SHP77 (cell line): ENCODE results near the gene SERPINC1.
"Not testable (repeated sequence)": the region's sequence is repeated elsewhere in the genome, so short reads cannot be mapped to it uniquely, and the experiment has no call there.

Source experiments
- DNase-seq, 2 experiments: peaks; one replicate each; lab custom pipeline; 2025; lab: John Stamatoyannopoulos, UW

The SERPINC1 gene

DNA sequence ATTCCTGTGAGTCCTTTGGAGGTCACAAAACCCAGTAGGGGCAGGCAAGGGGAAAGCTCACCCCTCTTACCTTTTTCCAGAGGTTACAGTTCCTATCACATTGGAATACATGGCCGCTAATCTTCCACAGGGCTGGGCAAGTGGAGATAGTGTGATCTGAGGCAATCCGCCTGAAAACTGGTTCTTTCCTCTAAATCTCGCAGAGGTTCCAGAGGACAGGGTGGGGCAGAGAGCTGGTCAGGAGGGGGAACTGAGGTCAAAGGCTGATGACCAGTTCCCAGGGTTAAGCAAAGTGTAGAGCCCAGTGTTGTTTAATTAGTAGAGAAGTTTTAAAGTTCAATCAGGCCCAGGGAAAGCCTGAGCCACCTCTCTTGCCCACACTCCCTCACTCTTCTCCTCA is at the start of gene SERPINC1:
SERPINC1 (minus strand) TSS at position 179 of the 400 bp plus-strand sequence; CDS start at position 111, 68 bp downstream.
- DNase-seq: no peak

DNA sequence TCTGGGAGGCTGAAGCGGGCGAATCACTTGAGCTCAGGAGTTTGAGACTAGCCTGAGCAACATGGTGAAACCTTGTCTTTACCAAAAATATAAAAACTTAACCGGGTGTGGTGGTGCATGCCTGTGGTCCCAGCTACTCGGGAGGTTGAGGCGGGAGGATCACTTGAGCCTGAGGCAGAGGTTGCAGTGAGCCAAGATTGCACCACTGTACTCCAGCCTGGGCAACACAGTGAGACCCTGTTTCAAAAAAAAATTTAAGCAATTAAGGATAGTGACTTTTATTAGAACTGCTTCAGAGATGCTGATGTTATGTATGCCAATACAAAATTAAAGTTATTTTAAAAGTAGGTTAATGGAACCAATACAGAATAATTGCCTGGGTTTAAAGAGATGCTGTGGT is 48.8 kb upstream of the SERPINC1 start:
- DNase-seq: not testable (repeated sequence)

DNA sequence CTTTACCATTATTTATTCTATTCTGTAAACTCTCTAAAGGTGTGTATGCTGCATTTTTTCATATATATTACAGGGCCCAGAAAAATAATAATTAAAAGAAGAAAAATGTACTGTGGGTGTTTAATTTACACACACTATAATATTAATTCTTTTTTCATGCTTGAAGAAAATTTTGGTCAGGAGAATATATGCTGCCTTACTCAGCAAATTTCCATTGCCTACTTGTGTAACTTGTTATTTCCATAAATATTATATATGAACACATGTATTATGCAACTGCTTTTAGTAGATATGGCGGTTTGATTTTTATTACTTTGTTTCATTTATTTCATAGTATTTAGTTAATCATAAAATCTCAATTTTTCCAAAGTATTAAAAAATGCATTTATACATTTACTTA is 46.4 kb upstream of the SERPINC1 start:
- DNase-seq: no peak

DNA sequence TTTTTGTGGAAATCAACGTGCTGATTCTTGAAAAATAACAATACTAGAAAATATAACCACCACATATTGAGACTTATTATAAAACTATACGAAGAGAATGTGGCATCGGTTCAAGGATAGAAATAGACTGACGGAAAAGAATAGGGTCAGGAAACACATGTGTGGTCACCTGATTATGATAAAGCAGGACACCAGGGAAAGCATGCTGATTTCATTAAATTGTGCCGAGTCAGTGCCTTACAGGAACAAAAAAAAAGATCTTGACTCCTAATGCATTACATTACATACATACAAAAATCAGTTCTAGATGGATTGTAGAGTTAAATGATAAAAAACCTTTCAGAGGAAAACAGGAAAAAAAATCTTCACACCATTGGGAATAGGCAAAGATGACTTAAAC is 43.5 kb upstream of the SERPINC1 start:
- no peak for DNase-seq

DNA sequence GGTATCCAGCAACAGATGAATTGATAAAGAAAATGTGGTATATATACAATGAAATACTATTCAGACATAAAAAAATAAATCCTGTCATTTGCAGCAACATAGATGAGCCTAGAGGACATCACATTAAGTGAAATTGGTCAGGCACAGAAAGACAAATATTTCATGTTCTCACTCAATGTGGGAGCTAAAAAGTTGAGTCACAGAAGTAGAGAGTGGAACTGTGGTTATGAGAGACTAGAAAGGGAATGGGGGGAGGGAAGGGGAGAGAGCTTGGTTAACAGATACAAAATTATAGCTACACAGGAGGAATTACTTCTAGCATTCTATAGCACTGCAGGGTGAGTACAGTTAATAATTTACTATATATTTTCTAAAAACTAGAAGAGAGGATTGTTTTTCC is 37.1 kb upstream of the SERPINC1 start:
- no peak for DNase-seq

DNA sequence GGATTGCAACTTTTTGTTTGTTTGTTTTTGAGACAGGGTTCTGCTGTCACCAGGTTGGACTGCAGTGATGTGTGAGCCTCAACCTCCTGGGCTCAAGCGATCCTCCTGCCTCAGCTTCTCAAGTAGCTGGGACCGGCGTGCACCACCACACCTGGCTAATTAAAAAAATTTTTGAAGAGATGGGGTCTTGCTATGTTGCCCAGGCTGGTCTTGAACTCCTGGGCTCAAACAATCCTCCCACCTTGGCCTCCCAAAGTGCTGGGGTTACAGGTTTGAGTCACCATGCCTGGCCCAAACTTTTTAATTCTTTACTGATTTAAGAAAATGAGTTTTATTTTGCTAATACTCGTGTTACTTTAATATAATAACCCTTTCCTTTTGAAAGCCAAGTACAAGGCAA is 31.5 kb upstream of the SERPINC1 start:
- DNase-seq: no peak

DNA sequence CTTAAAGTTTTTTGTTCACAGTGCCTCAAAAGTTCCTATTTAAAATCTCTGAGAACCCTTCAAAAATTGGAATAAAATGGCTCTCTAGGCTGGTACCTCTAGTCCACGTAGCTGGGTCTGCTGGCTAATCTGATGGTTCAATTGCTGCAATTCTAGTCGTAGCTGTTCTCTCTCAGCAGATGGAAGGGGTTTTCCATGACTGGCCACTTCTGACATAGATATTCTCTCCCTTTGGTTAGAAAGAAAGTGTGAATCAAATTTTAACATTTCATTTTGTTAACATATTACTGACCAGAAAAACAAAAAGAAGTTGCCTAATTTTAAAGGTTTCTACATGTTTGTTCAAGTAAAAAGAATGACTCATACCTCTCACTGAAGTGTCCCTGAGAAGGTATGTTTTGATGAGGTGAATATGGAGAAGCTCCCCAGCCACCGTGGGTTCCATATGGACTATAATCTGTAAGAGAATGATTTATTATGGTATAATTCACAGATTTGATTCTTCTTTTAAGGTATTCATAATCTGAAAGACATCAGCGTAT is 29.3 kb upstream of the SERPINC1 start:
- DNase-seq: no peak

DNA sequence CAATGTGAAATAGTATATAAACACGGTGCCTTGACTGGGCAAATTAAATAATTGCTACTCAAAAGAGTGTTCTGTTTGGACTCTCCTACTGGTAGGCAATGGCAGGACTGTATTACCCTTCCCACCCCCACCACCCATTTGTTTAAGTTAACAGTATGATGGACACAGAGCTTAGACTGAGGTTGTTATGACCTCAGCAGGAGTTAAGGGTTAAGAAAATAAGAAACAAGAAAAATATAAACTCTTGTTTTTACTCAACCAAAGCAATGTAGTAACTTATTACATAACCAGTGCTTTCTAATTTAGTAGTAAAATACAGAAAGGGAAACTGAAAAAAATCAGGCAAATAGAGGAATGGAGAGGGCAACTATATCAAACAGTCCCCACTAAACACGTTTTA is 19.9 kb upstream of the SERPINC1 start:
- DNase-seq: no peak

DNA sequence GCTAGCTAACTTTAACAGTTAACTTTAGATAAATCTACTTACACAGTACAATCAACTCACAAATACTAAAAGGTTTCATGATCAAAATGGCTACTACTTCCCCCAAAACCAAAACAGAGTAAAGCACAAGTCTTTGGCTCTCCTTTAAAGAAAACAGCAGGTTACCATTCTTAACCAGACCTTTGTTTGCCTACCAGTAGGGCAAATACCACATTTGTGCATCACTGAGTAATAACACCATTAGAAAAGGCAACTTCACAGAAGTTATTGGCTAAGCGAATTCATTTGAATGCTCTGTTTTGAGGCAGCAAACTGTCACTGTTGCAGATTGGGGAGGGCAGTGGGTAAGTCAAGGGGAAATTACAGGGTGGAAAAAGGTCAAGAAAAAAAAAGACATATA is 17.3 kb upstream of the SERPINC1 start:
- DNase-seq: no peak

DNA sequence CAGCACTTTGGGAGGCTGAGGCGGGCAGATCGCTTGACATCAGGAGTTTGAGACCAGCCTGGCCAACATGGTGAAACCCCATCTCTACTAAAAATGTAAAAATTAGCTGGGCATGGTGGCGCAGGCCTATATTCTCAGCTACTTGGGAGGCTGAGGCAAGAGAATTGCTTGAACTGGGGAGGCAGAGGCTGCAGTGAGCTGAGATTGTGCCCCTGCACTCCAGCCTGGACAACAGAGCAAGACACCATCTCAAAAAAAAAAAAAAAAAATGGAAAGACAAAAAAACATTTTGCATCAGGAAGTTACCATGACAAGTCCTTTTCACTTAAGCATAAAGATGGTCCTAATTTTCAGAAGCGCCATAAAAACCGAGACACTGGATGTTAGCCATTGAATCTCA is 13.4 kb upstream of the SERPINC1 start:
- not testable (repeated sequence) for DNase-seq

DNA sequence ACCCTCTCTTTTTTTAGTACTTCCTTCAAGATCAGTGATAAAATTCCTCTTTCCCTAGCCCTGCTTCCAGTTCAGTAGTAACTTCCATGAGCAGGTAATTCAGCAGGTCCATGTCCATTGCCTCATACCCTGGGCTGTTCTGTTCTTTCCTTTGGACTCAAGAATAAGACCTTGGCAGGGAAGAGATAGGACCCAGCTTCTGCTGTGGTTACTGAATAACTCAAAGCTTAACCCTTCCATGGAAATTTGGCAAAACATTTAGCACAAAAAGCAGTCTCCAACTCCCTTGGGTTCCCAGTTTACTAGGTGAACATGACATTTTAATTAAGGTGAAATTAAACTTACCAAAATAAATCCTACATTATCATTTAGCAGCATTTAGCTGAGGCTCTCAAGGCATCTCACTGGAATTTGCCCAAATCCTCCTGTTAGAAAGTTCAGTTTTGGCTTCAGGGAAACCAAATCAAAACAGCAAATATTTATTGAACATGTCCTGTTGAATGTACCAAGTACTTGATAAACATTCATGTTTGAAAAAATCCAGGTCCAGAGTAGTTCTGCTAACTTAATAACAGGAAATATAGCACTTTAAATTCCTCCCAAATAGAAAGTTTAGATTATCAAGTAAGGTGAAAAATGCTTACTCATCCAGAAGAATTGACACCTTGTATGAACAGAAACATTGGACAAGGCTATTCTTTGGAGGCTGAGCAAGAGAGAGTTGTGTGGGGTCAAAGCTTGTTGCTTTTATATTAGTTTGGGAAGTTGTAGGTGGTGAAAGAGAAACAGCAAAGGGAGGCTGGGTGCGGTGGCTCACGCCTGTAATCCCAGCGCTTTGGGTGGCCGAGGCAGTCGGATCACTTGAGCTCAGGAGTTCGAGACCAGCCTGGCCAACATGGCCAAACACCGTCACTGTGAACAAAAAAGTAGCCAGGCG is 8.4 kb upstream of the SERPINC1 start:
- no peak for DNase-seq

DNA sequence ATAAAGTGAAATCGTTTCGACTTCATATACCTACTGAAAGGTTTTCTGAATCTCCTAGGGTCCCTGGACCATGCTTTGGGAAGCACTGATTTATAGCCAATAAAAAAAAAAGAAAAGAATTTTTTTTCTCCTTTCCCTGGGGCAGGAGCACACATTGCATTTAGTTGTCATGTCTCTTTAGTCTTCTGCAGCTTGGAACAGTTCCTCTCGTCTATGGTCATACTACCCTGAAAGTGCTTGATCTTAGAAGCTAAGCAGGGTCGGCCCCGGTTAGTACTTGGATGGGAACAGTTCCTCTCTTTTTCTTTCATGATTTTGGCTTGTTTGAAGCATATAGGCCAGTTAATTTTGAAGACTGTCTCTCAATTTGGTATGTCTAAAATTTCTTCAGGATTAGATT is 3.7 kb upstream of the SERPINC1 start:
- no peak for DNase-seq

DNA sequence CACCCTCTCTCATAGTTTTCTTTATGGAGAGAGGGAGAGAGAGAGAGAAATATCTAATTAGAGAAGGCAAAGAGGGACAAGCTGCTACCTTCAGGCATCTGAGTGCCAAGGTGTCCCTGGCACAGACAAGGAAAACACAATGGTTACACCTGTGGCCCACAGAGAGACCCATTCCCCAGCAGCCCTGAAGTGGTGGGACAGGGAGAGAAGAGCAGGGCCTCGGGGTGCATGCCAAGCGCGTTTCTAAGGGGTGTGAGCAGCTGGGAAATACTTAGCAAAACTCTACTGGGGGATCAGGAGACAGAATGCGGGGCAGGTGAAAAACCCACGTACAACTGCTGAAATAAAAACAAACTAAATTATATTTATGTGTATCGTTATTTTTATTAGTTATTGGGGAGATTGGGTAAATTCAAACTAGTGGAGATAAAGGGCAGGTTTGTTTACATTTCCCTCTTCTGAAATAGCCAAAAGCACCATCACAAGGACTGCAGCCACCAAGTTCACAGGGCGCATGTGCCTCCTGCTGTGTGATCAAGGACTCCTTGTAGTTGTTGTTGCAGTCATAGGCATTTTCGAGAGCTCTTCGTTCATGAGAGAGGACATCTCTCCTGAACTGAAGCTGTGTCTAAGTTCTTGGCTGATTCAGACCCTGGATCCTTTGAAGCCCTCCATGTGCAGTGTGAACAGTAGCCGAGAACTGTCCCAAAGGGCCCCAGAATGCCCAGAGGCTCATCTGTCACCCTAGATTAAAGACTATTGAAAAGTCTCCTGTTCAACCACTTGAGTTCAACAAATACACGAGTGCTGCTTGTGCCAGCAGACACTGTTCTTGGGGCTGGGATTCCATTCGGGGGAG is 737 bp upstream of the SERPINC1 start:
- DNase-seq: no peak

DNA sequence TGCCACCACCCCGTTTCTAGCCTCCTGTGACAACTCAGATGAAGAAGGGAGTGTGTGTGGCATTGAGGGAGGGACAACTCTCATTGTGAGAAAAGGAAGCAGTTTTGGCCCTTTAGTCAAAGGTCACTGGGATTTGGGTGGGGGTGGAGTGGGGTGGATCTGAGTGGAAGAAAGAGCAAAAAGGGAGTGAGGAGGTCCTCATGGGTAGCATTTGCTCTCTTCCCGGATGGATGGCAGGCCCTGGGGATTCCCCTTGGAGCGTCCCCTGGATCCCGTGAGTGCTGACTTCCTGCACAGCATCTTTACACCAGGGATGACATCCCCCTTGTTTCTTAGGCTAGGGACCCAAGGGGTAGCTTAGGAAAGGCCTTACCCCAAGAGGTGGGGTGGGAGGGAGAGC is 460 bp downstream of the SERPINC1 start:
- no peak for DNase-seq

DNA sequence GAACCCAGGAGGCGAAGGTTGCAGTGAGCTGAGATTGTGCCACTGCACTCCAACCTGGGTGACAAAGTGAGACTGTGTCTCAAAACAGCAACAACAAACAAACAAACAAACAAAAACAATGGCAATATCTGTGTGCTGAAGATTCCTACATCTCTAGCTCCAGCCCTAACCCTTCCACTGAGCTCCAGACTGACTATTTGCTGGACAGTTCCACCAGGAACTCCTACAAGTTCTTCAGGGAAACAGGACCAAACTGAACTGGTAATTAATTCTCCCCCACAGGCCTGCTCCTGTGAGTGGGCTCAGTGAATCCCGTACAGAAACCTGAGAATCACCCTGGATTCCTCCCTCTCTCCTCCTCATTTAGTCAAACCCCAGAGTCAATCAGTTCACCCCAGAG is 1.5 kb downstream of the SERPINC1 start:
- DNase-seq: no peak

DNA sequence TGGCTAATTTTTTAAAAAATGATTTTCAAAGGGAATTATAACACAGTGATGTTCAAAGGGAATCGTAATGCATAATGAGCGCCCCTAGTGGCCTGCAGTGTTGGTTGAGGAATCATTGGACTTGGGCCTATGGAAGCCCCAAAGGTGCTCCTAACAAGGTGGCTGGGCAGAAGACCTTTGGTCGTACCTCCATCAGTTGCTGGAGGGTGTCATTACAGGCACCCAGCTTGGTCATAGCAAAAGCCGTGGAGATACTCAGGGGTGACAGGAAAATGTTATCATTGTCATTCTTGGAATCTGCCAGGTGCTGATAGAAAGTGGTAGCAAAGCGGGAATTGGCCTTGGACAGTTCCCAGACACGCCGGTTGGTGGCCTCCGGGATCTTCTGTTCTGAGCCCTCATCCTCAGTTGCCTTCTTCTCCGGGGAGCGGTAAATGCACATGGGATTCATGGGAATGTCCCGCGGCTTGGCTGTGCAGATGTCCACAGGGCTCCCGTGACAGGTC is 2.7 kb downstream of the SERPINC1 start:
- peak in 1 of 2 experiments; percentile 28 for DNase-seq

DNA sequence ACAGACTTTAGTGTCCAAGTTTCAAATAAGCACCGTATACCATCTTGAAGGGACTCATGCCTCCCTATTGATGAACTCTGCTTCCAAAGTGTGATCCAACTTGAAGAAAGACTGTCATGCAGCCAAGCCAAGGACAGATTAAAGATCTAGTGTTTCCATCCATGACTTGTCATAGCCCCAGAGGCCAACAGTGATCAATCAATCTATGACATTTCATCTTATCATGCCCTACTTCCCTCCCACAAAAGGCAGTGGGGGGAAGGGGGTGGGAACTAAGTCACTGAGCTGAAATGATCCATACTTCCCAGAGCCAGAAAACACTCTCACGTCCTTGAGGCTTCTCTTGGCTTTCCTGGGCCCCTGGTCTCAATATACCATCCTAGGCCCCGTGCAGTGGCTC is 4.0 kb downstream of the SERPINC1 start:
- no peak for DNase-seq

DNA sequence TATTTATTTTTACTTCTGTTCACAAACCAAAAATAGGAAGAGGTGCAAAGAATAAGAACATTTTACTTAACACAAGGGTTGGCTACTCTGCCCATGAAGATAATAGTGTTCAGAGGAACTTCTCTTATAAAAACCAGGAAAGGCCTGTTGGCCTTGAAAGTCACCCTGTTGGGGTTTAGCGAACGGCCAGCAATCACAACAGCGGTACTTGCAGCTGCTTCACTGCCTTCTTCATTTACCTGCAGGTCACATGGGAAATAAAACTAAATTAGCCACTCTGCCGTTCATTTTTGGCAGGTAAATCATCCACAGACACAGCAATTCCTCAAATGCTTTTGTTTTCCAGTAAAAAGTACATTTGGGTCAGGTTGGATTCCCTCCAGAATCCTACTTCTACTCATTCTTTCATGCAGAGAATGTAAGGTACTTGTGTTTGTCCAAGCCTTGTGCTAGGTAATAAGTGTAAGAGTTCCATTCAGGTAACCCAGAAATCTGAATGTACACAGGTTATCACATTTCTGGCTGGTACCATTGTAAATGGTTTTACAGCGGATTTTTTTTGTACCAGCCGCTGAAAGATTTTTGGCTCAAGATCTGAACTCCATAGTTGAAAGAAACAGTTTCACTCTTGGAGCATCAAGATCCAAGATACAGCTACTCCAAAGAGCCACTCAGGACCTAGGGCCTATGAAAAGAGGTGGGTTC is 13.1 kb downstream of the SERPINC1 start:
- DNase-seq: no peak

DNA sequence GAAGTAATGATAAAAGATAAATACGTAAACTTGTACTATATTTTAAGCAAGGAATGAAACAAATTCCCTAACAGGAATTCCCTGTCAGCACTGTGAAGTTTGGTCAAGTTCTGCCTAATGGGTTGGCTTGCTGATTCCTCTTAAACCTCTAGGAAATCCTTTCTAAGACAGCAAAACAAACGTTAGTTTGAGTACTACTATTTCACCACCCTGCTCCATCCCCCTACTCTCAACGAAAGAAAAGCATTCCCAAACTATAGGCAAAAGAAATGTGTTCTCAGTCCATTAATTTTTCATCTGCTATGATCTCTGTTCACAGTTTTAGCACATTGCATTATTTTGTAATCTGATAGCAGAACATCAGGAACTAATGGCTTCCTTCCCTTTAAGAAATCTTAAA is 16.1 kb downstream of the SERPINC1 start:
- no peak for DNase-seq

DNA sequence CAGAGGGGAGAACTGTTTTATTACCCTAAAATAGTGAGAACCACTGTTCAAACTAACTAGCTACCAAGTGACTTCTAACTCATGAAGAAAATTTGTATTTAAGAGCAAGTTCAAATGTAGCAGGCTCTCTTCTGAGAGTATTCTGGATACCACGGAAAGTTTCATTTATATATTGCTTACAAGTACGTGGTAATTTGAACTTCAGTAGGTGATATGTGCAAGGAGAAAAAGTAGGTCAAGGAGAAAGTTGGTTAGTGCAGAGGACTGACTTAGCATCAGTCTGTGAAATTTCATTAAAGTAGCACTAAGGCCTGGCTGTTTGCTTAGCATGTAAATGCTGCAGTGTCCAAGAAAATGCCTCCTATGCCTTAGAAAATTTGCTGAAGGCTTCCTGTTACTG is 16.7 kb downstream of the SERPINC1 start:
- no peak for DNase-seq

DNA sequence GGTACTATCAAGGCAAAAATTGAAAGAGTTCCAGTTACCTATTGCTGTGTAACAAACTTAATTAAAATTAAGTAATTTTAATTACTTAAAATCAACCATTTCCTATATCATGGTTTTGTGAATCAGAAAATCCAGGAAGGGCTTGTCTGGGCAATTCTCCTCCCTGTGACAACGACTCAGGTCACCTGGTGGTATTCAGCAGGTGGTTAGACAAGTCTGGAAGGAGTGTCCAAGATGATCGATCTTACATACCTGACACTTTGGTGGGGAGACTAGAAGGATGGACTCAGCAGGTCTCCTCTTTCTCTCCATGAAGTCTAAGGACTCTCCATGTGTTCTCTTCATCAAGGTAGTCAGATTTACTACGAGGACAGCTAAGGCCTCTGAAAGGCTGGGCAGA is 22.9 kb downstream of the SERPINC1 start:
- DNase-seq: no peak

DNA sequence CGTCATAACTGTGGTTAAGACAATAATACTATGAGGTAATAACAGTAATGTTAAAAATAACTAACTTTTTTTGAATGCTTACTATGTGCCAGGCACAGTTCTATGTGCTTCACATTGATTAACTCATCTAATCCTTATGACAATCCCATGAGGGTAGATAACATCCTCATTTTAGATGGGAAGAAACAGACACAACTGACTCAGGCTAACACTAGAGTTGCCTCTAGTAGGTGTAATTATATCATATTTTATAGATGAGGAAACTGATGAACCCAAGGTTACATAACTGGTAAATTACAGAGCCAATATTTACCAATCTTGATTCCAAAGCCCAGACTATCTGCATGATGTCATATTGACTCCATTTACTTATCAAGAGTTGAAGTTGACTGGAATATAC is 23.5 kb downstream of the SERPINC1 start:
- no peak for DNase-seq
